ENCODE results near the gene MYO7A. TPM values are rescaled to one million over a fixed set of nuclear protein-coding genes. Genes with fewer than 3 reads are reported as not detected.

The MYO7A gene
- total RNA-seq, 1 experiment from 2014 or later = 0.26 TPM

DNA sequence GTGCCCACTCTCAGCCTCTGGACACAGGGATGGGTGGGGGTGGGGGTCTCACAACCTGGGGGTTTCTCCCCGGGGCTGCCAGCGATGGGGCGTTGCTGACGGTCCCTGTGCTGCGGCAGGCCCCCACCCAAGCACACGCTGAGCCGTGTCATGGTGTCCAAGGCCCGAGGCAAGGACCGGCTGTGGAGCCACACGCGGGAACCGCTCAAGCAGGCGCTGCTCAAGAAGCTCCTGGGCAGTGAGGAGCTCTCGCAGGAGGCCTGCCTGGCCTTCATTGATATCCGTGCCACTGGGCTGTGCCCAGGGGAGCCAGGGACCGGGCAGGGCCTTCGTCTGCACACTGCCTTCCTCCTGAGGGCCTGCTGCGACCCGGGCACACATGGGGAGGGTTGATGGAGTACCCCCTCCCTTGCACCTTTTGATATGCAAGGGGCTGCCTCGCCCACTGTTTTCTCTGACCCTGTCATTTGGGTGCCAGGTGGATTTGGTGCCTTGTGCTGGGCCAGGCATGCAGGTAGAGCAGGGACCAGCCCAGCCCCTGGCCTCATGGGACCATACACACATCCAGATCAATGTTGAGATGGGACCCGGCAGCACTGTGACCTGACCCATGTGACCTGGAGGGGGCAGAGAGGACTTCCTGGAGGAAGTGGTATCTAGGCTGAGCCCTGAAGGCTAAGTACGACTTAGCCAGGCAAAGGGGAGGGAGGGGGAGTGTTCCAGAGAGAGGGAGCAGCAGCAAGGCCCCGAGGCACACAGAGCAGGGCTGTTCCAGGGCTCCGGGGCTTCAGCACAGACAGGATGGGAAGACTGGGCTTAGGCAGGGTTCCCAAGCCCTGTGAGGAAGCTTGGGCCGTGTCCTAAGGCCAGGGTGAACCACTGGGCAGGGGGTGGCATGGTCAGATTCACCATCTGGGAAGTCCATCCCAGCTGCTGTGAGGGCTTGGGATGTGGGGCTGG, 75.2 kb downstream of the MYO7A start:
- Mint-ChIP-seq H3K4me3 (ENCODE audit: unreplicated experiment) (no peak overlapping the region), H3K27me3 (ENCODE audit: insufficient read depth, unreplicated experiment) (no peaks in the 10 kb centered on the region), H3K9me3 (ENCODE audit: unreplicated experiment) (no peaks in the 10 kb centered on the region), H3K27ac (ENCODE audit: low read depth, unreplicated experiment) (no peak overlapping the region), H3K4me1 (ENCODE audit: insufficient read depth, unreplicated experiment) (no peaks in the 10 kb centered on the region), H3K36me3 (ENCODE audit: insufficient read depth, unreplicated experiment) (no peaks in the 10 kb centered on the region)
- BruUV-seq (replicated peaks) = no TSS peak
- POLR2A ChIA-PET = no interaction called here
- DNase-seq (ENCODE audit: unreplicated experiment) = no peak
- CTCF ChIA-PET = interaction anchor here (0.8 kb wide), 1 partner anchor 8 kb away, joined by 3 read pairs; no protein-coding TSS in a partner anchor
- intact Hi-C loops (cut with micrococcal nuclease) = no loop called here
- TF ChIP-seq, protein P1, sequence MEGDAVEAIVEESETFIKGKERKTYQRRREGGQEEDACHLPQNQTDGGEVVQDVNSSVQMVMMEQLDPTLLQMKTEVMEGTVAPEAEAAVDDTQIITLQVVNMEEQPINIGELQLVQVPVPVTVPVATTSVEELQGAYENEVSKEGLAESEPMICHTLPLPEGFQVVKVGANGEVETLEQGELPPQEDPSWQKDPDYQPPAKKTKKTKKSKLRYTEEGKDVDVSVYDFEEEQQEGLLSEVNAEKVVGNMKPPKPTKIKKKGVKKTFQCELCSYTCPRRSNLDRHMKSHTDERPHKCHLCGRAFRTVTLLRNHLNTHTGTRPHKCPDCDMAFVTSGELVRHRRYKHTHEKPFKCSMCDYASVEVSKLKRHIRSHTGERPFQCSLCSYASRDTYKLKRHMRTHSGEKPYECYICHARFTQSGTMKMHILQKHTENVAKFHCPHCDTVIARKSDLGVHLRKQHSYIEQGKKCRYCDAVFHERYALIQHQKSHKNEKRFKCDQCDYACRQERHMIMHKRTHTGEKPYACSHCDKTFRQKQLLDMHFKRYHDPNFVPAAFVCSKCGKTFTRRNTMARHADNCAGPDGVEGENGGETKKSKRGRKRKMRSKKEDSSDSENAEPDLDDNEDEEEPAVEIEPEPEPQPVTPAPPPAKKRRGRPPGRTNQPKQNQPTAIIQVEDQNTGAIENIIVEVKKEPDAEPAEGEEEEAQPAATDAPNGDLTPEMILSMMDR (IDR thresholded peaks at IDR 0.05; ENCODE audit: unreplicated experiment) = no peak

DNA sequence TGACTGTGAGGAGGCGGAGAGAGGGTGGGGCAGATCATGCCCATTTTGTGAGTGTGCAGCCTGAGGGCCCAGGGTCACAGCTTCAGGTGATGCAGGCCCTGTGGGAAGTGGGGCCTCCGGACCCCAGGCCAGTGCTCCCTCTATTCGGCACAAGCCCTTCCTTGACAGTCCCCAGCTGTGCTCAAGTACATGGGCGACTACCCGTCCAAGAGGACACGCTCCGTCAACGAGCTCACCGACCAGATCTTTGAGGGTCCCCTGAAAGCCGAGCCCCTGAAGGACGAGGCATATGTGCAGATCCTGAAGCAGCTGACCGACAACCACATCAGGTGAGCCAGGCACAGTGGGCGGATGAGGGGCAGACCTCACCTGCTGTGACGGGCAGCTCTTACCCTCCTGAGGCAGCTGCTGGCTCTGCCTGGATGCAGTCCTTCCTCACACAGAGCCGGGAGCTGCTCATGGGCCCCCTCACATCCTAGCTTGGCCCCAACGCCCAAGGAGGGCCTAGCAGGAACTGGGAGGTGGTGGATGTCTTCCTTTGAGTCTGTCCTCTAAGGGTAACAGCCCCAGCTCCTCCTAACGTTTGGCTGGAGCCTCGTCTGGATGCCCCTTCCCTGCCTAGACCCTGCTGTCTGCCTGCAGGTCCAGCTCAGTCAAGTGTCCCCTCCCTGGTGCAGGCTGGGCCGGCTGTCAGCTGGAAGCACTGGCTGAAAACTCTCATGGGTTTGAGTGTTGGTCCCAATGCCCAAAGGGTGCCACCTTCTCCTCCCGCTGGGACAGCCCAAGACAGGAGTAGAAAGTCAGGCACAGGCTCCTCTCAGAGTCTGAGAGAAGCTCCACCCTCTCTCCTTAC, 76.1 kb downstream of the MYO7A start:
- intact Hi-C loops (cut with micrococcal nuclease) = no loop called here
- DNase-seq (ENCODE audit: unreplicated experiment) = no peak
- ChIA-PET POLR2A (interaction anchor here (0.6 kb wide), 2 partner anchors 292 to 758 kb away, joined by 3 read pairs; no protein-coding TSS in a partner anchor), CTCF (interaction anchor here (0.7 to 0.8 kb wide), 2 partner anchors 9 to 364 kb away, joined by 3 read pairs; no protein-coding TSS in a partner anchor)
- Mint-ChIP-seq H3K36me3 (ENCODE audit: insufficient read depth, unreplicated experiment) (no peaks in the 10 kb centered on the region), H3K4me3 (ENCODE audit: unreplicated experiment) (no peak overlapping the region), H3K27me3 (ENCODE audit: insufficient read depth, unreplicated experiment) (no peaks in the 10 kb centered on the region), H3K27ac (ENCODE audit: low read depth, unreplicated experiment) (no peak overlapping the region), H3K4me1 (ENCODE audit: insufficient read depth, unreplicated experiment) (no peaks in the 10 kb centered on the region), H3K9me3 (ENCODE audit: unreplicated experiment) (no peaks in the 10 kb centered on the region)
- TF ChIP-seq, protein P1 (IDR thresholded peaks at IDR 0.05; ENCODE audit: unreplicated experiment) = no peak
- BruUV-seq (replicated peaks) = no TSS peak

DNA sequence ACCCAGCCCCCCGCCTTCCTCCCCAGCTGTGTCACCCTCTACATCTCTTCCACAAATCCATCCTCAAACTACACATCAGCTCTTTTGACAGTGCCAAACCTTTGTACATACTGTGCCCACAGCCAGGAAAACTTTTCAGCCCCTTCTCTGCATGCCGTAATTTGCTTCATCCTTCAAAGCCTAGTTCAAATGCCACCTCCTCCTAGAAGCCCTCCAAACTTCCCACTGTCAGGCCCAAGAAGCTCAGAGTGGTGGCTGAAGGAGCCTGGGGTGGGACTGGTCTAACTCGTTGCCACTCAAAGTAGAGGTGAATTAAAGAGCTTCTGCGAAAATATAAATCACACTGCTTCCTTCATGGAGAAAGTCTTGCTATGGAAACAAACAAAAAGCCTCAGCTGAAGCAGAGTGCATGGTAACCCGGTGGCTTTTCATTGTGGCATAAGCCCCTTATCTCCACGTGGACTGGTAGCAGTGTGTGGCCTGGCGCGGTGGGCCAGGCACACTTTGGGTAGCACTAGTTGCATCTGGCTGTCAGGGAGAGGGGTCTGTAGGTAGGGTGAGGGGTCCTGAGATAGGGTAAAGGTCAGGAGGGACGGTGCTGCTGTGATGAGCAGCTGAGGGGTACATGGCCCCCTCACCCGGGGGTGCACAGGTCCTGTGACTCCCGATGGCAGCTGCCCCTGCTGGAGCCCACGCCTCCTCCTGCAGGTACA, 76.9 kb downstream of the MYO7A start:
- no peaks in the 10 kb centered on the region for H3K27me3 Mint-ChIP-seq (ENCODE audit: insufficient read depth, unreplicated experiment)
- no peak for DNase-seq (ENCODE audit: unreplicated experiment)
- H3K36me3 Mint-ChIP-seq (ENCODE audit: insufficient read depth, unreplicated experiment) = no peaks in the 10 kb centered on the region
- CTCF ChIA-PET = interaction anchor here (0.5 to 0.7 kb wide), 3 partner anchors 170 to 364 kb away, joined by 3 to 4 read pairs (median 3); no protein-coding TSS in a partner anchor
- POLR2A ChIA-PET = interaction anchor here (0.6 kb wide), 3 partner anchors 53 to 292 kb away, joined by 3 read pairs; no protein-coding TSS in a partner anchor
- no peaks in the 10 kb centered on the region for H3K4me1 Mint-ChIP-seq (ENCODE audit: insufficient read depth, unreplicated experiment)
- H3K9me3 Mint-ChIP-seq (ENCODE audit: unreplicated experiment) = no peaks in the 10 kb centered on the region
- intact Hi-C loops (cut with micrococcal nuclease) = no loop called here
- H3K4me3 Mint-ChIP-seq (ENCODE audit: unreplicated experiment) = no peak overlapping the region
- BruUV-seq (replicated peaks) = no TSS peak
- TF ChIP-seq, protein P1 (IDR thresholded peaks at IDR 0.05; ENCODE audit: unreplicated experiment) = no peak
- H3K27ac Mint-ChIP-seq (ENCODE audit: low read depth, unreplicated experiment) = no peak overlapping the region

All from MCF 10A (cell line).